Measurements from ENCODE around the gene UCP1. TPM values are rescaled to one million over a fixed set of nuclear protein-coding genes. Genes with fewer than 3 reads are reported as not detected.

Gene UCP1
- total RNA-seq, 2 donors from 2014 or later = not detected

GRCh38 chr4:140581078-140581477 is 12.3 kb upstream of the UCP1 start:
- no peak overlapping the region for H3K27ac Mint-ChIP-seq
- ATAC-seq = no peak
- H3K4me3 Mint-ChIP-seq = no peak overlapping the region

GRCh38 chr4:140579278-140579677 is 10.5 kb upstream of the UCP1 start:
- no peak overlapping the region for H3K4me3 Mint-ChIP-seq
- H3K27ac Mint-ChIP-seq = no peak overlapping the region
- ATAC-seq (no peak), DNase-seq (ENCODE audit: low spot score) (no peak)
- no peaks in the 10 kb centered on the region for H3K9me3 Mint-ChIP-seq
- H3K27me3 Mint-ChIP-seq = peaks cover 21 to 35% of the 10 kb centered on the region in 2 donors
- H3K36me3 Mint-ChIP-seq = no peaks in the 10 kb centered on the region
- H3K4me1 Mint-ChIP-seq (ENCODE audit: low read depth in 2 of 2) = no peaks in the 10 kb centered on the region

More at GRCh38 chr4:140581078-140581477, 12.3 kb upstream of the UCP1 start:
- no peaks in the 10 kb centered on the region for H3K36me3 Mint-ChIP-seq
- H3K4me1 Mint-ChIP-seq (ENCODE audit: low read depth in 2 of 2) = no peaks in the 10 kb centered on the region
- H3K9me3 Mint-ChIP-seq = no peaks in the 10 kb centered on the region
- H3K27me3 Mint-ChIP-seq = peaks cover 21 to 29% of the 10 kb centered on the region in 2 donors
- no peak for DNase-seq (ENCODE audit: low spot score)

- no peak overlapping the region for H3K4me3 Mint-ChIP-seq
- no peak overlapping the region for H3K27ac Mint-ChIP-seq
- H3K9me3 Mint-ChIP-seq = no peaks in the 10 kb centered on the region
- ATAC-seq (no peak), DNase-seq (ENCODE audit: low spot score) (no peak)
- H3K4me1 Mint-ChIP-seq (ENCODE audit: low read depth in 2 of 2) = no peaks in the 10 kb centered on the region
- H3K27me3 Mint-ChIP-seq = peaks cover 35 to 57% of the 10 kb centered on the region in 2 donors
- peaks cover 5% of the 10 kb centered on the region for H3K36me3 Mint-ChIP-seq
These were observed 6.7 kb upstream of the UCP1 start for GRCh38 chr4:140575489-140575888.

GRCh38 chr4:140571620-140572019 is 2.9 kb upstream of the UCP1 start:
- no peak for DNase-seq (ENCODE audit: low spot score)
- no peak for ATAC-seq
- H3K27ac Mint-ChIP-seq = no peak overlapping the region
- H3K9me3 Mint-ChIP-seq = no peaks in the 10 kb centered on the region
- no peak overlapping the region for H3K4me3 Mint-ChIP-seq
- H3K4me1 Mint-ChIP-seq (ENCODE audit: low read depth in 2 of 2) = peaks cover 5 to 6% of the 10 kb centered on the region in 2 donors
- H3K36me3 Mint-ChIP-seq = peaks cover 16% of the 10 kb centered on the region
- peaks cover 45 to 48% of the 10 kb centered on the region in 2 donors for H3K27me3 Mint-ChIP-seq

GRCh38 chr4:140569307-140569638 is 512 bp upstream of the UCP1 start:
- no peak for ATAC-seq
- no peak for DNase-seq (ENCODE audit: low spot score)
- Mint-ChIP-seq H3K4me3 (peak overlapping the region; percentile 82), H3K36me3 (peaks cover 16% of the 10 kb centered on the region), H3K27ac (no peak overlapping the region), H3K27me3 (peaks cover 37 to 42% of the 10 kb centered on the region in 2 donors), H3K9me3 (no peaks in the 10 kb centered on the region), H3K4me1 (ENCODE audit: low read depth in 2 of 2) (peaks cover 5 to 6% of the 10 kb centered on the region in 2 donors)

GRCh38 chr4:140559696-140560095 is 9.1 kb downstream of the UCP1 start:
- Mint-ChIP-seq H3K4me3 (no peak overlapping the region), H3K27ac (no peak overlapping the region), H3K36me3 (no peaks in the 10 kb centered on the region), H3K4me1 (ENCODE audit: low read depth in 2 of 2) (peaks cover 4 to 6% of the 10 kb centered on the region in 2 donors), H3K27me3 (peaks cover 0 to 8% of the 10 kb centered on the region in 2 donors), H3K9me3 (no peaks in the 10 kb centered on the region)
- DNase-seq (ENCODE audit: low spot score) = no peak
- ATAC-seq = no peak

- Mint-ChIP-seq H3K4me1 (ENCODE audit: low read depth in 2 of 2) (peaks cover 4 to 6% of the 10 kb centered on the region in 2 donors), H3K36me3 (no peaks in the 10 kb centered on the region), H3K27me3 (peaks cover 0 to 8% of the 10 kb centered on the region in 2 donors), H3K27ac (no peak overlapping the region), H3K9me3 (no peaks in the 10 kb centered on the region), H3K4me3 (no peak overlapping the region)
- ATAC-seq = no peak
- DNase-seq (ENCODE audit: low spot score) = no peak
These were observed 10.8 kb downstream of the UCP1 start for GRCh38 chr4:140557831-140558435.

- peak; percentile 74 to 77 for ATAC-seq
- DNase-seq (ENCODE audit: low spot score) = peak; percentile 62
- Mint-ChIP-seq H3K36me3 (no peaks in the 10 kb centered on the region), H3K27ac (no peak overlapping the region), H3K4me3 (no peak overlapping the region), H3K4me1 (ENCODE audit: low read depth in 2 of 2) (peaks cover 4 to 6% of the 10 kb centered on the region in 2 donors), H3K27me3 (peaks cover 0 to 8% of the 10 kb centered on the region in 2 donors), H3K9me3 (no peaks in the 10 kb centered on the region)
These were observed 12.2 kb downstream of the UCP1 start for GRCh38 chr4:140556372-140557085.

GRCh38 chr4:140533951-140534480 is 34.7 kb downstream of the UCP1 start:
- no peak for ATAC-seq
- no peak for DNase-seq (ENCODE audit: low spot score)
- H3K27me3 Mint-ChIP-seq = no peaks in the 10 kb centered on the region
- no peaks in the 10 kb centered on the region for H3K36me3 Mint-ChIP-seq
- H3K9me3 Mint-ChIP-seq = no peaks in the 10 kb centered on the region
- H3K27ac Mint-ChIP-seq = no peak overlapping the region
- no peak overlapping the region for H3K4me3 Mint-ChIP-seq
- peaks cover 0 to 5% of the 10 kb centered on the region in 2 donors for H3K4me1 Mint-ChIP-seq (ENCODE audit: low read depth in 2 of 2)

- ATAC-seq (no peak), DNase-seq (ENCODE audit: low spot score) (no peak)
- Mint-ChIP-seq H3K27me3 (no peaks in the 10 kb centered on the region), H3K36me3 (no peaks in the 10 kb centered on the region), H3K4me3 (no peak overlapping the region), H3K27ac (no peak overlapping the region), H3K9me3 (no peaks in the 10 kb centered on the region), H3K4me1 (ENCODE audit: low read depth in 2 of 2) (peaks cover 4 to 12% of the 10 kb centered on the region in 2 donors)
These were observed 39.3 kb downstream of the UCP1 start for GRCh38 chr4:140529434-140529833.

GRCh38 chr4:140523857-140524742 is 44.7 kb downstream of the UCP1 start, which contains the start of gene ELMOD2:
TSS of gene ELMOD2 (plus strand) at chr4:140524168. CDS start at chr4:140525429, 1,261 bp downstream.
- Mint-ChIP-seq H3K4me3 (peak within 1 kb of the TSS; percentile 85), H3K27ac (peak within 1 kb of the TSS; percentile 62 to 87), H3K27me3 (peaks cover 0 to 6% of the 10 kb centered on the region in 2 donors), H3K4me1 (ENCODE audit: low read depth in 2 of 2) (peaks cover 8 to 21% of the 10 kb centered on the region in 2 donors), H3K36me3 (no peaks in the 10 kb centered on the region), H3K9me3 (no peaks in the 10 kb centered on the region)
- ATAC-seq (peak; percentile 100), DNase-seq (ENCODE audit: low spot score) (peak; percentile 99)

GRCh38 chr4:140523370-140523856 is 45.3 kb downstream of the UCP1 start:
- peak overlapping the region; percentile 85 for H3K4me3 Mint-ChIP-seq
- no peak for DNase-seq (ENCODE audit: low spot score)
- H3K36me3 Mint-ChIP-seq = no peaks in the 10 kb centered on the region
- no peaks in the 10 kb centered on the region for H3K9me3 Mint-ChIP-seq
- peak in 1 of 2 donors; percentile 0 for ATAC-seq
- peaks cover 0 to 6% of the 10 kb centered on the region in 2 donors for H3K27me3 Mint-ChIP-seq
- peak overlapping the region; percentile 62 to 87 for H3K27ac Mint-ChIP-seq
- peaks cover 8 to 21% of the 10 kb centered on the region in 2 donors for H3K4me1 Mint-ChIP-seq (ENCODE audit: low read depth in 2 of 2)

GRCh38 chr4:140515423-140515822 is 53.3 kb downstream of the UCP1 start:
- no peaks in the 10 kb centered on the region for H3K9me3 Mint-ChIP-seq
- no peak overlapping the region for H3K27ac Mint-ChIP-seq
- H3K27me3 Mint-ChIP-seq = peaks cover 31 to 32% of the 10 kb centered on the region in 2 donors
- no peaks in the 10 kb centered on the region for H3K4me1 Mint-ChIP-seq (ENCODE audit: low read depth in 2 of 2)
- ATAC-seq = no peak
- no peak for DNase-seq (ENCODE audit: low spot score)
- no peaks in the 10 kb centered on the region for H3K36me3 Mint-ChIP-seq
- H3K4me3 Mint-ChIP-seq = no peak overlapping the region

All from natural killer cell treated with Interleukin-12 subunit alpha and Interleukin-12 subunit beta and Interleukin-15 and Interleukin-18, amount 100 ng/mL, for 72 hours (primary cell).